LNCaP clone FGC (cell line): ENCODE data around the gene SQOR.

Experiments
- DNase-seq: peaks from one replicate; pipeline ENCODE4 v3.0.0-alpha.2; 2011; ENCODE audit warnings: low read depth
- H3K4me3 ChIP-seq: 2 replicates; pipeline ENCODE4 v1.5.1; 2011; ENCODE audit warnings: mild to moderate bottlenecking, low read depth, low read length, control low read depth
- CTCF ChIP-seq: IDR thresholded peaks from 2 replicates; pipeline ENCODE4 v1.5.1; 2012; ENCODE audit warnings: mild to moderate bottlenecking; ENCODE audit not compliant: control insufficient read depth, insufficient read depth; ENCODE audit errors: extremely low read depth

SQOR gene

GRCh38 chr15:45628136-45628535 lies 6.7 kb upstream of the SQOR start:
- DNase-seq = no peak
- TF ChIP-seq CTCF = no peak
- H3K4me3 ChIP-seq = no peak overlapping the region

- TF ChIP-seq CTCF = no peak
- no peak overlapping the region for H3K4me3 ChIP-seq
- no peak for DNase-seq
These were observed 3.7 kb upstream of the SQOR start for GRCh38 chr15:45630917-45631691.

GRCh38 chr15:45631776-45632175 lies 3.1 kb upstream of the SQOR start:
- no peak for TF ChIP-seq CTCF
- no peak overlapping the region for H3K4me3 ChIP-seq
- no peak for DNase-seq

- peak; percentile 61 for TF ChIP-seq CTCF
- no peak for DNase-seq
- H3K4me3 ChIP-seq = peak overlapping the region; percentile 71
These were observed 386 bp downstream of the SQOR start for GRCh38 chr15:45635191-45635638.

- no peak for TF ChIP-seq CTCF
- no peak for DNase-seq
- peak overlapping the region; percentile 71 for H3K4me3 ChIP-seq
These were observed 999 bp downstream of the SQOR start for GRCh38 chr15:45635763-45636292.

GRCh38 chr15:45637141-45637540 lies 2.3 kb downstream of the SQOR start:
- no peak overlapping the region for H3K4me3 ChIP-seq
- no peak for TF ChIP-seq CTCF
- no peak for DNase-seq
